Liver (tissue), 3 donors: ENCODE results near the gene ABLIM3.

ENCODE experiments used
- CTCF ChIP-seq: fragments of 150-350 bp; IDR thresholded peaks from 2 replicates; pipeline ENCODE4 v1.5.1; 2017; ENCODE audit warnings: improper control_type of control experiment, low read depth, low read length; ENCODE audit not compliant: missing input control
- RAD21 ChIP-seq, 2 donors: IDR thresholded peaks; 2 replicates each; pipeline ENCODE4 v1.6.1; 2016; ENCODE audit warnings: antibody characterized with exemption in 2 of 2, mild to moderate bottlenecking in 2 of 2
- REST ChIP-seq: IDR thresholded peaks from 2 replicates; pipeline ENCODE4 v1.6.1; 2016; ENCODE audit warnings: antibody characterized with exemption, mild to moderate bottlenecking
- YY1 ChIP-seq: IDR thresholded peaks from 2 replicates; pipeline ENCODE4 v1.6.1; 2016; ENCODE audit warnings: antibody characterized with exemption, mild to moderate bottlenecking
- donor health status: healthy.
- donor health status: healthy.

GRCh38 chr5:149174847-149175234, 33.5 kb downstream of the ABLIM3 start:
- no peak for TF ChIP-seq RAD21 (IDR thresholded peaks at IDR 0.05)
- no peak for TF ChIP-seq REST
- TF ChIP-seq CTCF = no peak
- no peak for TF ChIP-seq YY1
